GM23338 (cell line): Measurements from ENCODE around the gene RXFP4. TPM values are rescaled to one million over a fixed set of nuclear protein-coding genes. Genes with fewer than 3 reads are reported as not detected.

Experiments used
- ATAC-seq: fragments of 200-7000 bp; cut with Tn5 transposase; 3 replicates; pipeline ENCODE4 v1.9.1; 2020
- DNase-seq: peaks from one replicate; pipeline ENCODE4 v3.0.0-alpha.2; 2015; ENCODE audit warnings: low spot score
- H2AFZ ChIP-seq: fragments of 200-600 bp; sonication (generic); 2 replicates; pipeline ENCODE4 v1.8.0; 2016; ENCODE audit warnings: antibody characterized with exemption, mild to moderate bottlenecking, moderate library complexity
- H3F3A ChIP-seq: fragments of 200-600 bp; sonication (generic); replicated peaks from 2 replicates; pipeline ENCODE4 v1.8.0; 2017; ENCODE audit warnings: antibody characterized with exemption, mixed run types, low read depth
- H3K27ac ChIP-seq: fragments of 200-600 bp; sonication (generic); 2 replicates; pipeline ENCODE4 v1.6.1; 2016; ENCODE audit warnings: low read depth
- H3K27me3 ChIP-seq: fragments of 200-600 bp; sonication (generic); 2 replicates; pipeline ENCODE4 v1.8.0; 2016; ENCODE audit warnings: mild to moderate bottlenecking, mixed run types, moderate library complexity; ENCODE audit not compliant: insufficient read depth
- H3K36me3 ChIP-seq: fragments of 200-600 bp; sonication (generic); 2 replicates; pipeline ENCODE4 v1.8.0; 2016; ENCODE audit warnings: mild to moderate bottlenecking; ENCODE audit not compliant: insufficient read depth
- H3K4me1 ChIP-seq: fragments of 200-600 bp; sonication (generic); 2 replicates; pipeline ENCODE4 v1.8.0; 2016; ENCODE audit warnings: mild to moderate bottlenecking, moderate library complexity; ENCODE audit not compliant: insufficient read depth
- H3K4me2 ChIP-seq: fragments of 200-600 bp; sonication (generic); 2 replicates; pipeline ENCODE4 v1.7.1; 2017; ENCODE audit warnings: mixed run types
- H3K4me3 ChIP-seq: fragments of 200-600 bp; sonication (generic); 2 replicates; pipeline ENCODE4 v1.6.1; 2016; ENCODE audit warnings: mixed run types
- H3K79me2 ChIP-seq: fragments of 200-600 bp; sonication (generic); replicated peaks from 2 replicates; pipeline ENCODE4 v1.8.0; 2017; ENCODE audit warnings: mild to moderate bottlenecking; ENCODE audit not compliant: insufficient read depth
- H3K9me2 ChIP-seq: fragments of 200-600 bp; sonication (generic); 2 replicates; pipeline ENCODE4 v1.8.0; 2017; ENCODE audit not compliant: insufficient read depth
- H4K20me1 ChIP-seq: fragments of 200-600 bp; sonication (generic); replicated peaks from 2 replicates; pipeline ENCODE4 v1.8.0; 2017; ENCODE audit warnings: mild to moderate bottlenecking; ENCODE audit not compliant: insufficient read depth
- H3K27ac Mint-ChIP-seq: 2 replicates; pipeline ENCODE4 v1.8.0; 2020; ENCODE audit warnings: inconsistent platforms, mild to moderate bottlenecking, moderate library complexity, mixed read lengths
- H3K27me3 Mint-ChIP-seq: 3 replicates; pipeline ENCODE4 v1.8.0; 2022; ENCODE audit warnings: low read depth, mild to moderate bottlenecking, moderate library complexity, mixed read lengths, inconsistent platforms; ENCODE audit not compliant: insufficient read depth, poor library complexity
- H3K36me3 Mint-ChIP-seq: 3 replicates; pipeline ENCODE4 v1.8.0; 2021; ENCODE audit warnings: low read depth, mild to moderate bottlenecking, inconsistent platforms, moderate library complexity, mixed read lengths
- H3K4me1 Mint-ChIP-seq: 3 replicates; pipeline ENCODE4 v1.8.0; 2020; ENCODE audit warnings: mild to moderate bottlenecking, inconsistent platforms, mixed read lengths
- H3K4me3 Mint-ChIP-seq: 3 replicates; pipeline ENCODE4 v1.8.0; 2021; ENCODE audit warnings: moderate library complexity, mild to moderate bottlenecking, inconsistent platforms, mixed read lengths
- H3K9me3 Mint-ChIP-seq: 3 replicates; pipeline ENCODE4 v1.8.0; 2020; ENCODE audit warnings: moderate library complexity, mild to moderate bottlenecking, inconsistent platforms, mixed read lengths
- CREB1 ChIP-seq: fragments of 250-450 bp; sonication (Bioruptor Pico); IDR thresholded peaks from 2 replicates; pipeline ENCODE4 v1.5.0; 2020; ENCODE audit warnings: low read depth, mild to moderate bottlenecking, moderate library complexity
- EZH2 ChIP-seq: fragments of 200-600 bp; sonication (generic); IDR thresholded peaks from one replicate; pipeline ENCODE4 v1.8.0; 2017; ENCODE audit warnings: antibody characterized with exemption, mild to moderate bottlenecking, low read depth; ENCODE audit not compliant: unreplicated experiment
- EZH2phosphoT487 ChIP-seq: fragments of 200-600 bp; sonication (generic); IDR thresholded peaks from one replicate; pipeline ENCODE4 v1.8.1; 2018; ENCODE audit warnings: antibody characterized with exemption; ENCODE audit not compliant: unreplicated experiment
- JUNB ChIP-seq: IDR thresholded peaks from one replicate; pipeline ENCODE4 v1.6.1; 2016; ENCODE audit warnings: antibody characterized with exemption; ENCODE audit not compliant: unreplicated experiment
- NANOG ChIP-seq: IDR thresholded peaks from 2 replicates; pipeline ENCODE4 v1.6.1; 2016; ENCODE audit warnings: antibody characterized with exemption, borderline replicate concordance
- POLR2AphosphoS5 ChIP-seq: IDR thresholded peaks from 2 replicates; pipeline ENCODE4 v1.6.1; 2016; ENCODE audit warnings: antibody characterized with exemption, low read depth
- STAT1 ChIP-seq: IDR thresholded peaks from one replicate; pipeline ENCODE4 v1.6.1; 2016; ENCODE audit warnings: antibody characterized with exemption; ENCODE audit not compliant: unreplicated experiment
- ZNF114 ChIP-seq: fragments of 250-450 bp; sonication (Bioruptor Pico); IDR thresholded peaks from 2 replicates; pipeline ENCODE4 v1.5.0; 2020; ENCODE audit warnings: mild to moderate bottlenecking, moderate library complexity
- ZNF331 ChIP-seq: fragments of 250-450 bp; sonication (Bioruptor Pico); IDR thresholded peaks from 2 replicates; pipeline ENCODE4 v1.5.0; 2020; ENCODE audit warnings: low read depth, mild to moderate bottlenecking, moderate library complexity
- polyA plus RNA-seq: library from polyadenylated mRNA; unstranded; fragments of >200 nt; fragmentation: Nextera tagmentation; extraction: Ambion mirVana; gene quantifications from 2 replicates; pipeline ENCODE4 v1.2.1, GENCODE V29; 2016
- total RNA-seq: library from RNA; depleted of rRNA; stranded (reverse); fragments of >200 nt; shearing (Covaris generic); gene quantifications from 2 replicates; pipeline ENCODE4 v1.2.3, GENCODE V29; 2014
- TF ChIP-seq, protein P1 (sequence below), 2 experiments: fragments of 200-600 bp in 1 of 2; sonication (generic) in 1 of 2; conservative IDR thresholded peaks; 2 replicates each; pipeline versions ENCODE4 v1.5.1 to v1.6.1; 2016 to 2017; ENCODE audit warnings: antibody characterized with exemption in 2 of 2, low read depth in 2 of 2, mild to moderate bottlenecking in 2 of 2, moderate library complexity in 1 of 2
- TF ChIP-seq, protein P2 (sequence below): IDR thresholded peaks from one replicate; pipeline ENCODE4 v1.6.1; 2018; ENCODE audit warnings: antibody characterized with exemption; ENCODE audit not compliant: unreplicated experiment
- TF ChIP-seq, protein P3 (sequence below): fragments of 250-450 bp; sonication (Bioruptor Pico); IDR thresholded peaks from 2 replicates; pipeline ENCODE4 v1.5.0; 2020; ENCODE audit warnings: mild to moderate bottlenecking, moderate library complexity
- TF ChIP-seq, protein P4 (sequence below): IDR thresholded peaks from 2 replicates; pipeline ENCODE4 v1.6.1; 2016; ENCODE audit warnings: antibody characterized with exemption

Gene RXFP4
- total and polyA plus RNA-seq, 2 experiments from 2014 or later = not detected

DNA sequence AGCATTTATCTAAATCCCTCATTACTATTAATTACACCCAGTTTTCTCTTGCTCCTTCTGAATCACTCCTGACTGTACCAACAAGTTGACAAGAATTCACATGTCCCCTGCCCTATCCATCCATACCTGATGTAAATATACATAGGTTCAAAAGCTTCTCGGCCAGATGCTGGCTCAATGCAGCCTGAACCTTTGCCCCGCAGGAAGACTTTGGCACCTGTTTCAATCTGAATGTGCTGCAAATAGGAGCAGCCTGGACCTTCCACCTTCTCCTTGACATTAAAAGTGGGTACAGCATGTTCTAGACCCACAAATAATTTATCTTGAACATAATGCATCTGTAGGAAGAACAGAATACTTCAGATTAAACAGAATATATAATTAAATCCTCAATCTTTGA, 15.9 kb upstream of the RXFP4 start:
- no peaks in the 10 kb centered on the region for H3K9me2 ChIP-seq
- no peak overlapping the region for H2AFZ ChIP-seq
- TF ChIP-seq POLR2AphosphoS5 (no peak), CREB1 (CRISPR knock-in tag) (no peak), ZNF114 (CRISPR knock-in tag) (no peak), STAT1 (no peak), EZH2phosphoT487 (no peak), EZH2 (no peak), ZNF331 (CRISPR knock-in tag) (no peak), NANOG (no peak), JUNB (no peak)
- TF ChIP-seq, protein P1, sequence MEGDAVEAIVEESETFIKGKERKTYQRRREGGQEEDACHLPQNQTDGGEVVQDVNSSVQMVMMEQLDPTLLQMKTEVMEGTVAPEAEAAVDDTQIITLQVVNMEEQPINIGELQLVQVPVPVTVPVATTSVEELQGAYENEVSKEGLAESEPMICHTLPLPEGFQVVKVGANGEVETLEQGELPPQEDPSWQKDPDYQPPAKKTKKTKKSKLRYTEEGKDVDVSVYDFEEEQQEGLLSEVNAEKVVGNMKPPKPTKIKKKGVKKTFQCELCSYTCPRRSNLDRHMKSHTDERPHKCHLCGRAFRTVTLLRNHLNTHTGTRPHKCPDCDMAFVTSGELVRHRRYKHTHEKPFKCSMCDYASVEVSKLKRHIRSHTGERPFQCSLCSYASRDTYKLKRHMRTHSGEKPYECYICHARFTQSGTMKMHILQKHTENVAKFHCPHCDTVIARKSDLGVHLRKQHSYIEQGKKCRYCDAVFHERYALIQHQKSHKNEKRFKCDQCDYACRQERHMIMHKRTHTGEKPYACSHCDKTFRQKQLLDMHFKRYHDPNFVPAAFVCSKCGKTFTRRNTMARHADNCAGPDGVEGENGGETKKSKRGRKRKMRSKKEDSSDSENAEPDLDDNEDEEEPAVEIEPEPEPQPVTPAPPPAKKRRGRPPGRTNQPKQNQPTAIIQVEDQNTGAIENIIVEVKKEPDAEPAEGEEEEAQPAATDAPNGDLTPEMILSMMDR (conservative IDR thresholded peaks at IDR 0.05; ENCODE audit: low read depth in 2 of 2) = no peak
- TF ChIP-seq, protein P2, sequence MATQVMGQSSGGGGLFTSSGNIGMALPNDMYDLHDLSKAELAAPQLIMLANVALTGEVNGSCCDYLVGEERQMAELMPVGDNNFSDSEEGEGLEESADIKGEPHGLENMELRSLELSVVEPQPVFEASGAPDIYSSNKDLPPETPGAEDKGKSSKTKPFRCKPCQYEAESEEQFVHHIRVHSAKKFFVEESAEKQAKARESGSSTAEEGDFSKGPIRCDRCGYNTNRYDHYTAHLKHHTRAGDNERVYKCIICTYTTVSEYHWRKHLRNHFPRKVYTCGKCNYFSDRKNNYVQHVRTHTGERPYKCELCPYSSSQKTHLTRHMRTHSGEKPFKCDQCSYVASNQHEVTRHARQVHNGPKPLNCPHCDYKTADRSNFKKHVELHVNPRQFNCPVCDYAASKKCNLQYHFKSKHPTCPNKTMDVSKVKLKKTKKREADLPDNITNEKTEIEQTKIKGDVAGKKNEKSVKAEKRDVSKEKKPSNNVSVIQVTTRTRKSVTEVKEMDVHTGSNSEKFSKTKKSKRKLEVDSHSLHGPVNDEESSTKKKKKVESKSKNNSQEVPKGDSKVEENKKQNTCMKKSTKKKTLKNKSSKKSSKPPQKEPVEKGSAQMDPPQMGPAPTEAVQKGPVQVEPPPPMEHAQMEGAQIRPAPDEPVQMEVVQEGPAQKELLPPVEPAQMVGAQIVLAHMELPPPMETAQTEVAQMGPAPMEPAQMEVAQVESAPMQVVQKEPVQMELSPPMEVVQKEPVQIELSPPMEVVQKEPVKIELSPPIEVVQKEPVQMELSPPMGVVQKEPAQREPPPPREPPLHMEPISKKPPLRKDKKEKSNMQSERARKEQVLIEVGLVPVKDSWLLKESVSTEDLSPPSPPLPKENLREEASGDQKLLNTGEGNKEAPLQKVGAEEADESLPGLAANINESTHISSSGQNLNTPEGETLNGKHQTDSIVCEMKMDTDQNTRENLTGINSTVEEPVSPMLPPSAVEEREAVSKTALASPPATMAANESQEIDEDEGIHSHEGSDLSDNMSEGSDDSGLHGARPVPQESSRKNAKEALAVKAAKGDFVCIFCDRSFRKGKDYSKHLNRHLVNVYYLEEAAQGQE = no peak
- TF ChIP-seq, protein P3, sequence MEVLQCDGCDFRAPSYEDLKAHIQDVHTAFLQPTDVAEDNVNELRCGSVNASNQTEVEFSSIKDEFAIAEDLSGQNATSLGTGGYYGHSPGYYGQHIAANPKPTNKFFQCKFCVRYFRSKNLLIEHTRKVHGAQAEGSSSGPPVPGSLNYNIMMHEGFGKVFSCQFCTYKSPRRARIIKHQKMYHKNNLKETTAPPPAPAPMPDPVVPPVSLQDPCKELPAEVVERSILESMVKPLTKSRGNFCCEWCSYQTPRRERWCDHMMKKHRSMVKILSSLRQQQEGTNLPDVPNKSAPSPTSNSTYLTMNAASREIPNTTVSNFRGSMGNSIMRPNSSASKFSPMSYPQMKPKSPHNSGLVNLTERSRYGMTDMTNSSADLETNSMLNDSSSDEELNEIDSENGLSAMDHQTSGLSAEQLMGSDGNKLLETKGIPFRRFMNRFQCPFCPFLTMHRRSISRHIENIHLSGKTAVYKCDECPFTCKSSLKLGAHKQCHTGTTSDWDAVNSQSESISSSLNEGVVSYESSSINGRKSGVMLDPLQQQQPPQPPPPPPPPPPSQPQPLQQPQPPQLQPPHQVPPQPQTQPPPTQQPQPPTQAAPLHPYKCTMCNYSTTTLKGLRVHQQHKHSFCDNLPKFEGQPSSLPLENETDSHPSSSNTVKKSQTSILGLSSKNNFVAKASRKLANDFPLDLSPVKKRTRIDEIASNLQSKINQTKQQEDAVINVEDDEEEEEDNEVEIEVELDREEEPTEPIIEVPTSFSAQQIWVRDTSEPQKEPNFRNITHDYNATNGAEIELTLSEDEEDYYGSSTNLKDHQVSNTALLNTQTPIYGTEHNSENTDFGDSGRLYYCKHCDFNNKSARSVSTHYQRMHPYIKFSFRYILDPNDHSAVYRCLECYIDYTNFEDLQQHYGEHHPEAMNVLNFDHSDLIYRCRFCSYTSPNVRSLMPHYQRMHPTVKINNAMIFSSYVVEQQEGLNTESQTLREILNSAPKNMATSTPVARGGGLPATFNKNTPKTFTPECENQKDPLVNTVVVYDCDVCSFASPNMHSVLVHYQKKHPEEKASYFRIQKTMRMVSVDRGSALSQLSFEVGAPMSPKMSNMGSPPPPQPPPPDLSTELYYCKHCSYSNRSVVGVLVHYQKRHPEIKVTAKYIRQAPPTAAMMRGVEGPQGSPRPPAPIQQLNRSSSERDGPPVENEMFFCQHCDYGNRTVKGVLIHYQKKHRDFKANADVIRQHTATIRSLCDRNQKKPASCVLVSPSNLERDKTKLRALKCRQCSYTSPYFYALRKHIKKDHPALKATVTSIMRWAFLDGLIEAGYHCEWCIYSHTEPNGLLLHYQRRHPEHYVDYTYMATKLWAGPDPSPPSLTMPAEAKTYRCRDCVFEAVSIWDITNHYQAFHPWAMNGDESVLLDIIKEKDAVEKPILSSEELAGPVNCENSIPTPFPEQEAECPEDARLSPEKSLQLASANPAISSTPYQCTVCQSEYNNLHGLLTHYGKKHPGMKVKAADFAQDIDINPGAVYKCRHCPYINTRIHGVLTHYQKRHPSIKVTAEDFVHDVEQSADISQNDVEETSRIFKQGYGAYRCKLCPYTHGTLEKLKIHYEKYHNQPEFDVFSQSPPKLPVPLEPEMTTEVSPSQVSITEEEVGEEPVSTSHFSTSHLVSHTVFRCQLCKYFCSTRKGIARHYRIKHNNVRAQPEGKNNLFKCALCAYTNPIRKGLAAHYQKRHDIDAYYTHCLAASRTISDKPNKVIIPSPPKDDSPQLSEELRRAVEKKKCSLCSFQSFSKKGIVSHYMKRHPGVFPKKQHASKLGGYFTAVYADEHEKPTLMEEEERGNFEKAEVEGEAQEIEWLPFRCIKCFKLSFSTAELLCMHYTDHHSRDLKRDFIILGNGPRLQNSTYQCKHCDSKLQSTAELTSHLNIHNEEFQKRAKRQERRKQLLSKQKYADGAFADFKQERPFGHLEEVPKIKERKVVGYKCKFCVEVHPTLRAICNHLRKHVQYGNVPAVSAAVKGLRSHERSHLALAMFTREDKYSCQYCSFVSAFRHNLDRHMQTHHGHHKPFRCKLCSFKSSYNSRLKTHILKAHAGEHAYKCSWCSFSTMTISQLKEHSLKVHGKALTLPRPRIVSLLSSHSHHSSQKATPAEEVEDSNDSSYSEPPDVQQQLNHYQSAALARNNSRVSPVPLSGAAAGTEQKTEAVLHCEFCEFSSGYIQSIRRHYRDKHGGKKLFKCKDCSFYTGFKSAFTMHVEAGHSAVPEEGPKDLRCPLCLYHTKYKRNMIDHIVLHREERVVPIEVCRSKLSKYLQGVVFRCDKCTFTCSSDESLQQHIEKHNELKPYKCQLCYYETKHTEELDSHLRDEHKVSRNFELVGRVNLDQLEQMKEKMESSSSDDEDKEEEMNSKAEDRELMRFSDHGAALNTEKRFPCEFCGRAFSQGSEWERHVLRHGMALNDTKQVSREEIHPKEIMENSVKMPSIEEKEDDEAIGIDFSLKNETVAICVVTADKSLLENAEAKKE (CRISPR knock-in tag) = no peak
- TF ChIP-seq, protein P4, sequence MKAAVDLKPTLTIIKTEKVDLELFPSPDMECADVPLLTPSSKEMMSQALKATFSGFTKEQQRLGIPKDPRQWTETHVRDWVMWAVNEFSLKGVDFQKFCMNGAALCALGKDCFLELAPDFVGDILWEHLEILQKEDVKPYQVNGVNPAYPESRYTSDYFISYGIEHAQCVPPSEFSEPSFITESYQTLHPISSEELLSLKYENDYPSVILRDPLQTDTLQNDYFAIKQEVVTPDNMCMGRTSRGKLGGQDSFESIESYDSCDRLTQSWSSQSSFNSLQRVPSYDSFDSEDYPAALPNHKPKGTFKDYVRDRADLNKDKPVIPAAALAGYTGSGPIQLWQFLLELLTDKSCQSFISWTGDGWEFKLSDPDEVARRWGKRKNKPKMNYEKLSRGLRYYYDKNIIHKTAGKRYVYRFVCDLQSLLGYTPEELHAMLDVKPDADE = no peak
- Mint-ChIP-seq H3K27me3 (peaks cover 2% of the 10 kb centered on the region), H3K27ac (no peak overlapping the region), H3K9me3 (no peaks in the 10 kb centered on the region), H3K4me1 (no peaks in the 10 kb centered on the region), H3K36me3 (peaks cover 92% of the 10 kb centered on the region), H3K4me3 (no peak overlapping the region)
- peaks cover 95% of the 10 kb centered on the region for H3K36me3 ChIP-seq
- no peak overlapping the region for H3K4me3 ChIP-seq
- no peak overlapping the region for H3K4me2 ChIP-seq
- DNase-seq = no peak
- no peak for ATAC-seq
- H4K20me1 ChIP-seq = peaks cover 69% of the 10 kb centered on the region
- peaks cover 40% of the 10 kb centered on the region for H3K79me2 ChIP-seq
- peaks cover 36% of the 10 kb centered on the region for H3F3A ChIP-seq
- H3K27ac ChIP-seq = peak overlapping the region; percentile 50; the same call in 1 of the 2 replicates
- no peaks in the 10 kb centered on the region for H3K4me1 ChIP-seq
- no peaks in the 10 kb centered on the region for H3K27me3 ChIP-seq
